ENCODE measurements around the gene KDELR3.

GRCh38 chr22:38446018-38446601, 21.8 kb upstream of the KDELR3 start:
- TF ChIP-seq CTCF (IDR thresholded peaks at IDR 0.05) (no peak), EP300 (IDR thresholded peaks at IDR 0.05) (no peak), POLR2AphosphoS5 (IDR thresholded peaks at IDR 0.05) (no peak), POLR2A (IDR thresholded peaks at IDR 0.05) (no peak)

Data from upper lobe of left lung (tissue), 4 donors.